GM18907 (cell line): ENCODE measurements around the gene PALLD.
A peak's percentile ranks its signal among the peaks of the same experiment; 100 is the strongest.

ENCODE experiments used
- ATAC-seq: cut with Tn5 transposase; IDR thresholded peaks from one replicate; pipeline ENCODE4 v1.9.1; 2021; ENCODE audit warnings: mild to moderate bottlenecking, moderate library complexity; ENCODE audit not compliant: unreplicated experiment

PALLD gene

DNA sequence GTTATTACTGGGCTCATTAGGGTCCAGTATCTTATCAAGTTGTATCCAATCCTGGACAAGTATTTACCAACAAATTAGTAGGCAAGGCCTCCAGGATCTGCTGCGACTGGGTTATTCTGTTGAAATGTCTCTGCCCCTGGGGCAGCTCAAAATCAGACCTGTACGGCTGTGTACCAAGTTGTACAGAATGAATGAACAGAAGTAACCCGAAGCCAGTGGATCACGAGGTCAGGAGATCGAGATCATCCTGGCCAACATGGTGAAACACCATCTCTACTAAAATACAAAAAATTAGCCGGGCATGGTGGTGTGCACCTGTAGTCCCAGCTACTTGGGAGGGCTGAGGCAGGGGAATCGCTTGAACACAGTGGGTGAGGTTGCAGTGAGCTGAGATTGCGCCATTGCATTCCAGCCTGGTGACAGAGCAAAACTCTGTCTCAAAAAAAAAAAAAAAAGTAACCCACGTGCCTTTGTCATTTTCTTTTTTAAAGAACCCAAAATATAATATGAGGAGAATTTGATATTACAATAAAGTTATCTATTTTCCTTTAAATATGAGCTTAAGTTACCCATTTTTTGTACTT is 385.9 kb downstream of the PALLD start:
- no peak for ATAC-seq

GRCh38 chr4:168883513-168883912 is 386.7 kb downstream of the PALLD start:
- ATAC-seq = no peak

- ATAC-seq = no peak
These were observed 387.6 kb downstream of the PALLD start for GRCh38 chr4:168884251-168885124.

- no peak for ATAC-seq
These were observed 388.5 kb downstream of the PALLD start for GRCh38 chr4:168885400-168885799.

GRCh38 chr4:168886351-168886750 is 389.5 kb downstream of the PALLD start:
- ATAC-seq = no peak

DNA sequence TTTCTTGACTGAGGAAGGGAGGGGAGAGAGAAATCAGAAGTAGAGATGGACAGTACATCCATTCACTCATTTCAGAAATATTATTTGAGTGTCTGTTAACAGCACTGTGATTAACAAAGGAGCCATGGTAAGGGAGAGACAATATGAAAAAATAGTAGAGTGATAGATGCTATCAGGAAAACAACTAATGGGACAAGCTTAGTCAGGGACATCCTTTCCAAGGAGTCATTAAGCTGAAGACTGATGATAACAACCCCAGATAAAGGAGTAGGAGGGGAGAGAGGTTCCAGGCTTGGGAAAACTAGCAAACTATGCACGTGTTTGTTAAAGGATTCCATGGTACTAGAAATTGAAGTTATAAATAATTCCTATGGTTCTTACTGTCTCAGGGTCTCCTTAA is 391.0 kb downstream of the PALLD start:
- ATAC-seq = no peak

GRCh38 chr4:168888715-168889215 is 391.9 kb downstream of the PALLD start:
- ATAC-seq = no peak

DNA sequence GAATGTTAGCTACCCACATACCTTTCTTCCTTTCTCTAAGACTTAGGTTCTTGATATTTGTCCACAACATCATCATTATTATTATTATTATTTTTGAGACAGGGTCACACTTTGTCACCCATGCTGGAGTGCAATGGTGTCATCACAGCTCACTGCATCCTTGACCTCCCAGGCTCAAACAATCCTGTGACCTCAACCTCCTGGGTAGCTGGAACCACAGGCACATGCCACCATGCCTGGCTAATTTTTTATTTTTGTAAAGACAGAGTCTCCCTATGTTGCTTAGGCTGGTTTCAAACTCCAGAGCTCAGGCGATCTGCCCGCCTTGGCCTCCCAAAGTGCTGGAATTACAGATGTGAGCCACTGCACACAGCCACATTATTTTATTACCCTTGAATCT is 394.2 kb downstream of the PALLD start:
- no peak for ATAC-seq

- ATAC-seq = no peak
These were observed 394.8 kb downstream of the PALLD start for GRCh38 chr4:168891688-168892087.

GRCh38 chr4:168892475-168892874 is 395.6 kb downstream of the PALLD start:
- no peak for ATAC-seq

DNA sequence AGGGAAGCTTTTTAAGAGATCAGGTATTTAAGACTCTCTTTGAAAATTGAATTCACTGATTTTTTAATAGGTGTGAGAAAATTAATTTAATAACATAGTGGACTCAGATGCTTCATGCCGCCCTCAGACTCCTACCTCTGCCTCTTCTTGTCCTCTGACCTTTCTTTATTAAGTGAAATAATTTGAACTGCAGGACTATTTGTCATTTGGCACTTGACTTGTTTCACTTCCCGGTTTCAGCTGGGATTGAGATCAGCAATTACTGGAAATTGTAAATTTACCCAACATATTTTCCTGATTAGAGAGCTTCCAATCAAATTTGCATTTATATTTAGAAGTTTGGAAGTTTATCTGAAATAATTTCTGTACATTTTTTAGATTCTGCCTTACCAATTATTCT is 396.4 kb downstream of the PALLD start:
- no peak for ATAC-seq

DNA sequence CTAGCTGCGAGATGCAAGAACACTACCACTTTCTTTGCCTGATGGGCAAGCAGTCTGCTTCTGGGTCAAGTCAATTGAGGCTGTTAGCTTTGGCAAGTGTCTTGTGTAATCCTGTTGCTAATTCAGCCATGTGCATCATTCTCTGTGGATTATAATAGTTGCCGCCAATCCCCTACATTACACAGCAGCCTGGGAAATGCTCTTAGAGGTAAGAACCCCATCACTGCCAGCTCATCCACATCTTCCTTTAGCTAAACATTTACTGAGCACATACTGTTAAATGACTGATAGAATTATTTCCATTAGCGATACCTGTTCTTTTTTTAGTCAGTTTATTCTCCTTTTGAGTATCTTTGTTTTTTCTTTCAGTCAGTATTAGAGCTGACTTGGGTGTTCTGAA is 397.0 kb downstream of the PALLD start:
- no peak for ATAC-seq

DNA sequence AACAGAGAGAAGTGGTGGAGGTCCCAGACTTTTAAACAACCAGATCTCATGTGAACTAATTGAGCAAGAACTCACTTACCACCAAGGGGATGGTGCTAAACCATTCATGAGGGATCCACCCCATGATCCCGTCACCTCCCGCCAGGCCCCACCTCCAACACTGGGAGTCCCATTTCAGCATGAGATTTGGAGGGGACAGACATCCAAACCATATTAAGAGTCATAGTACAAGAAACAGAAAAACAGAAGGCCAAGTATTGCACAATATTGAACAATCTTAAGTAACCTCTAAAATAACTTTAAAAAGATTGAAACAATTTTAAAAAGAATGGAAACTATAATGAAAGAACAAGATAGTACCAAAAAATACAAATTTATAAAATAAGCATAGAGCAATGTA is 403.2 kb downstream of the PALLD start:
- ATAC-seq = no peak

GRCh38 chr4:168907119-168907698 is 410.4 kb downstream of the PALLD start:
- no peak for ATAC-seq

- no peak for ATAC-seq
These were observed 411.2 kb downstream of the PALLD start for GRCh38 chr4:168908093-168908492.

DNA sequence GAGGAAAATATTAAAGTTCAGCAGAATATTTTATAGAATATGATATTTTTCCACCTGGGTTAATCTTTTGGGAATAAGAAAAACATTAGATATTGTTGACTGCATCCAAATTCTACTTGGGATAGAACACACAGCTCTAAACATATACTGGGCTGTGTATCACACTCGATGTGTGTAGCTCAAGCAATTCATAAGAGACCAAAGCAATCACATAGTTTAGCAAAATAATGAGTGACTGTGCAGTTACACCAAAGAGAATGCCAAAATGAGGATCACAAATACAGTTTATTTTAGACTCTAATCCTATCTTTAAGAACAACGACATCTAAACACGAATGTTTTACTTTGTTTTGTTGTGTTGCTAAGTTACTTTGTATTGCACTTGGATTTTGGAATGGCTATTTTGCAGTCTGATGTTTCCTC is 412.0 kb downstream of the PALLD start:
- no peak for ATAC-seq

- ATAC-seq = no peak
These were observed 417.2 kb downstream of the PALLD start for GRCh38 chr4:168914095-168914494.

GRCh38 chr4:168917138-168917779 is 420.4 kb downstream of the PALLD start:
- peak; percentile 52 for ATAC-seq

DNA sequence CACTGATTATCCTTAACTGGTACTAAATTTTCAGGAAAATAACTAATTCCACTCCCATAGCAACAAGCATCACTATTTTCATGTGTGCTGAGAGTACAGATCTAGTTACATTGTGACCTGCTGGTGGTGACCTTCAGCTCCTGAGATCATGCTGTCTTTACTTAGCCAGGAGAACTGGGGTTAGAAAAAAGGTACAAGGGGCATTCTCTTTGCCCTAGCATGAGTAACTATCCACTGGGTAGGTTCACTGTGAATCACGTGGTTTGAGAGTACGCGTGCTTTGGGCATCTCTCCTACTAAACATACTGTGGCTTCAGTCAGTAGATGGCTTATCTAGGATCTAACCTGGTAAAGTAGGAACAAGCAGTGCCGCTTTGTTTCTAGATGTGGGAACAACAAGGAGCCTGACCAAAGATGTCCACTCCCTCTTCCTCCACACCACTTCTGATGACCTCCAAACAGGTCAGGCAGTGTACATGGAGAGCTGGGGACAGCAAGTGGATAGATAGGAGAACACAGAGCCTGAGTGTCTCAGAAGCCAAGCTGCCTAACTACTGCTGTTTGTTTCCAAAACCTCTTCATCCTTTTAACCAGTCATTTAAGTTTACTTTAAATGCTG is 423.0 kb downstream of the PALLD start:
- ATAC-seq = no peak

- no peak for ATAC-seq
These were observed 423.7 kb downstream of the PALLD start for GRCh38 chr4:168920441-168921065.
